BJ (cell line): ENCODE measurements around the gene FBXL3. TPM values are rescaled to one million over a fixed set of nuclear protein-coding genes. Genes with fewer than 3 reads are reported as not detected.

Source experiments
- CTCF ChIA-PET: fragments of 350-600 bp; formaldehyde crosslinking; extraction: SDS; loops from one replicate; lab custom pipeline; 2021; ENCODE audit warnings: antibody characterized with exemption, inconsistent platforms; lab: Yijun Ruan, JAX
- POLR2A ChIA-PET: fragments of 300-600 bp; sonication (Branson Sonifier 250); formaldehyde crosslinking; extraction: SDS; loops from one replicate; lab custom pipeline; 2021; ENCODE audit warnings: antibody characterized with exemption; lab: Charles Lee
- DNase-seq: peaks from one replicate; pipeline ENCODE4 v3.0.0-alpha.2; 2011; ENCODE audit warnings: low read depth
- H3K27me3 ChIP-seq: 2 replicates; pipeline ENCODE4 v1.6.0; 2011; ENCODE audit warnings: low read length; ENCODE audit not compliant: control insufficient read depth, insufficient read depth
- H3K36me3 ChIP-seq: 2 replicates; pipeline ENCODE4 v1.5.1; 2011; ENCODE audit warnings: low read length; ENCODE audit not compliant: control insufficient read depth, insufficient read depth
- H3K4me3 ChIP-seq: 2 replicates; pipeline ENCODE4 v1.5.1; 2011; ENCODE audit warnings: low read depth, mild to moderate bottlenecking, control low read depth, low read length
- CTCF ChIP-seq: IDR thresholded peaks from 2 replicates; pipeline ENCODE4 v1.5.1; 2011; ENCODE audit warnings: low read depth, mild to moderate bottlenecking, control low read depth, inconsistent platforms, low read length, moderate library complexity; ENCODE audit not compliant: insufficient read depth
- polyA plus RNA-seq: library from polyadenylated mRNA; depleted of rRNA; stranded (reverse); fragments of >200 nt; gene quantifications from 2 replicates; pipeline ENCODE4 v1.2.3, GENCODE V29; 2011

Gene FBXL3
- polyA plus RNA-seq, 1 experiment, result 22.0 TPM

- TF ChIP-seq CTCF, result peak; percentile 100
- no peak for DNase-seq
- H3K36me3 ChIP-seq, result no peaks in the 10 kb centered on the region
- ChIA-PET POLR2A (no interaction called here), CTCF (interaction anchor here (0.6 to 4.0 kb wide), 45 partner anchors 10 to 1276 kb away, joined by 3 to 71 read pairs (median 4); partner anchors contain the start of genes CLN5 and KCTD12)
- peak overlapping the region; percentile 29 for H3K4me3 ChIP-seq
- peaks cover 21% of the 10 kb centered on the region for H3K27me3 ChIP-seq
These were observed 46.8 kb downstream of the FBXL3 start for GRCh38 chr13:76980075-76980718.

GRCh38 chr13:76976929-76977328, 50.0 kb downstream of the FBXL3 start:
- H3K27me3 ChIP-seq, result peaks cover 20% of the 10 kb centered on the region
- CTCF ChIA-PET, result interaction anchor here (0.6 to 3.9 kb wide), 6 partner anchors 11 to 309 kb away, joined by 3 to 16 read pairs (median 4); no protein-coding TSS in a partner anchor
- TF ChIP-seq CTCF, result no peak
- no peak overlapping the region for H3K4me3 ChIP-seq
- POLR2A ChIA-PET, result interaction anchor here (0.6 kb wide), 3 partner anchors 21 to 262 kb away, joined by 3 to 5 read pairs (median 3); no protein-coding TSS in a partner anchor
- DNase-seq, result no peak
- H3K36me3 ChIP-seq, result no peaks in the 10 kb centered on the region

GRCh38 chr13:76976490-76976889, 50.5 kb downstream of the FBXL3 start:
- TF ChIP-seq CTCF, result no peak
- Histone ChIP-seq H3K4me3 (no peak overlapping the region), H3K27me3 (peaks cover 19% of the 10 kb centered on the region), H3K36me3 (no peaks in the 10 kb centered on the region)
- DNase-seq, result peak; percentile 59
- CTCF ChIA-PET, result interaction anchor here (0.6 to 3.9 kb wide), 6 partner anchors 11 to 308 kb away, joined by 3 to 16 read pairs (median 4); no protein-coding TSS in a partner anchor
- POLR2A ChIA-PET, result interaction anchor here (0.6 kb wide), 3 partner anchors 21 to 261 kb away, joined by 3 to 5 read pairs (median 3); no protein-coding TSS in a partner anchor

- no peaks in the 10 kb centered on the region for H3K36me3 ChIP-seq
- H3K27me3 ChIP-seq, result peaks cover 18% of the 10 kb centered on the region
- POLR2A ChIA-PET, result no interaction called here
- TF ChIP-seq CTCF, result no peak
- CTCF ChIA-PET, result no interaction called here
- H3K4me3 ChIP-seq, result no peak overlapping the region
- DNase-seq, result no peak
These were observed 51.1 kb downstream of the FBXL3 start for GRCh38 chr13:76975863-76976262.

GRCh38 chr13:76974618-76974975, 52.4 kb downstream of the FBXL3 start:
- Histone ChIP-seq H3K27me3 (peaks cover 19% of the 10 kb centered on the region), H3K36me3 (no peaks in the 10 kb centered on the region), H3K4me3 (no peak overlapping the region)
- ChIA-PET CTCF (no interaction called here), POLR2A (no interaction called here)
- DNase-seq, result no peak
- TF ChIP-seq CTCF, result no peak
